ENCODE measurements around the gene CLASP1. TPM values are rescaled to one million over a fixed set of nuclear protein-coding genes. Genes with fewer than 3 reads are reported as not detected.
A peak's percentile ranks its signal among the peaks of the same experiment; 100 is the strongest.

CLASP1 gene
- total and polyA plus RNA-seq, 2 donors: 25.4 to 109 TPM

DNA sequence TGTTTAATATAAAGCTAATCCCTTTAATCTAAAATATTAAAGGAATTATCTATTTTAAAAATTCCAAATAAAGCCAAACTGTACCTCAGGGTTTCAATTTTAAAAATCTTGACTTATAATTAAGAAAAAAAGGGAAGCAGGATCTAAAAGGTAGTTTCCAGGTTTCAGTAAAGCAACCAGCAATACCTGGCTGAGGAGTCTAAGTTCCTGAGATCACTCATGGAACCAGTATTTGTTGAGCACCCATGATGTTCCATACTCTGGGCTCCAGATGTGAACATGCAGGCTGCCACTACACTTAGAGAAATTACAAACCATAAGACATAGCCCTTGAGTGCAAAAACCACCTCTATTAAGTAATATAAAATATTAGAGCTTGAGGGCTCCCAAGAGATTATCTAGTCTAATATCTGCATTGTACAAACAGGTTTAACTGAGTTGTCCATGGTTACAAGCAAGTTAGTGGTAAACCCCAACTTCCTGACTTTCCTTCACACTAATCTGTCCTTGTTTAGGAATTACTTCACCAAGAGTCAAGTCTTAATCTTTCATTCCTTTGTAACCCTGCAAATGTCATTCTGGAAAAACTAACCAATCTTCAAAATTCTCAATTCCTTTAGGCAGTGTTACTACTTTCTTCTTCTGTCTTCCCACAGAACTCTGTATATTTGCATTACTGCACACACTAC, 49.2 kb downstream of the CLASP1 start:
- no peak for DNase-seq (ENCODE audit: extremely low spot score)
- Histone ChIP-seq H3K27ac (ENCODE audit: low read depth) (no peak overlapping the region), H3K4me3 (ENCODE audit: low read depth, low read length) (no peak overlapping the region), H3K4me1 (ENCODE audit: insufficient read depth) (peaks cover 1% of the 10 kb centered on the region), H3K36me3 (ENCODE audit: insufficient read depth) (no peaks in the 10 kb centered on the region)

- WGBS: 92% methylated on average over 2 of the region's 2 CpGs
- DNase-seq (ENCODE audit: extremely low spot score): no peak
- Histone ChIP-seq H3K4me3 (ENCODE audit: low read depth, low read length) (no peak overlapping the region), H3K36me3 (ENCODE audit: insufficient read depth) (no peaks in the 10 kb centered on the region), H3K27ac (ENCODE audit: low read depth) (no peak overlapping the region), H3K4me1 (ENCODE audit: insufficient read depth) (no peaks in the 10 kb centered on the region)
Observed at GRCh38 chr2:121598087-121598486, 51.2 kb downstream of the CLASP1 start.

- H3K27ac ChIP-seq (ENCODE audit: low read depth): no peak overlapping the region
- H3K36me3 ChIP-seq (ENCODE audit: insufficient read depth): no peaks in the 10 kb centered on the region
- DNase-seq (ENCODE audit: extremely low spot score): peak; percentile 2
- no peaks in the 10 kb centered on the region for H3K4me1 ChIP-seq (ENCODE audit: insufficient read depth)
- WGBS: 46% methylated on average over 11 of the region's 11 CpGs
- H3K4me3 ChIP-seq (ENCODE audit: low read depth, low read length): no peak overlapping the region
Observed at GRCh38 chr2:121596221-121597080, 52.8 kb downstream of the CLASP1 start.

GRCh38 chr2:121595012-121595891, 54.0 kb downstream of the CLASP1 start:
- Histone ChIP-seq H3K27ac (ENCODE audit: low read depth) (no peak overlapping the region), H3K4me3 (ENCODE audit: low read depth, low read length) (no peak overlapping the region), H3K4me1 (ENCODE audit: insufficient read depth) (no peaks in the 10 kb centered on the region), H3K36me3 (ENCODE audit: insufficient read depth) (no peaks in the 10 kb centered on the region)
- no peak for DNase-seq (ENCODE audit: extremely low spot score)
- WGBS: 81% methylated on average over 6 of the region's 6 CpGs

DNA sequence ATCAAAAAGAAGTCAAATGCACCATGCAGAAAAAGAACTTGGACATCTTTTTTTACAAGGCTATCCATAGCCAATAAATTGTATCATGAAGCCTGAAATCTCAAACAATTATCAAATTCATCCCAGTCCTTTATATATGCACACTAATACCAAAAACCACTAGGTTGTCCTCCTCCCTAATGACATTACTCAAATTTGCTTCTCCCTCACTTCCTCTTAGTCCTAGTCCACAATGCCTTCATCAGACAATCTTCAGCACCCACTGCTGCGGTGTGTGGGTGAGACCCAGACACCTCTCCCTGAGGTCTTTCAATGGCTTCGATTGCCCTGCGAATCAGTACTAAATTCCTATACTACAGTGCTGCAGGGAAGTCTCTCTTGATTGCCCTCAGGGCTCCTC, 58.1 kb downstream of the CLASP1 start:
- 96% methylated on average over 3 of the region's 3 CpGs for whole genome bisulfite sequencing
- Histone ChIP-seq H3K36me3 (ENCODE audit: insufficient read depth) (peaks cover 2% of the 10 kb centered on the region), H3K4me3 (ENCODE audit: low read depth, low read length) (no peak overlapping the region), H3K27ac (ENCODE audit: low read depth) (no peak overlapping the region), H3K4me1 (ENCODE audit: insufficient read depth) (no peaks in the 10 kb centered on the region)
- no peak for DNase-seq (ENCODE audit: extremely low spot score)

GRCh38 chr2:121588357-121588756, 60.9 kb downstream of the CLASP1 start:
- no peak overlapping the region for H3K4me3 ChIP-seq (ENCODE audit: low read depth, low read length)
- H3K27ac ChIP-seq (ENCODE audit: low read depth): no peak overlapping the region
- no peak for DNase-seq (ENCODE audit: extremely low spot score)
- no peaks in the 10 kb centered on the region for H3K4me1 ChIP-seq (ENCODE audit: insufficient read depth)
- peaks cover 2% of the 10 kb centered on the region for H3K36me3 ChIP-seq (ENCODE audit: insufficient read depth)
- WGBS: 91% methylated on average over 1 of the region's 1 CpG

- H3K4me1 ChIP-seq (ENCODE audit: insufficient read depth): no peaks in the 10 kb centered on the region
- H3K27ac ChIP-seq (ENCODE audit: low read depth): no peak overlapping the region
- H3K36me3 ChIP-seq (ENCODE audit: insufficient read depth): peaks cover 2% of the 10 kb centered on the region
- WGBS: 96% methylated on average over 4 of the region's 4 CpGs
- no peak overlapping the region for H3K4me3 ChIP-seq (ENCODE audit: low read depth, low read length)
- DNase-seq (ENCODE audit: extremely low spot score): no peak
Observed at GRCh38 chr2:121587131-121587530, 62.1 kb downstream of the CLASP1 start.

DNA sequence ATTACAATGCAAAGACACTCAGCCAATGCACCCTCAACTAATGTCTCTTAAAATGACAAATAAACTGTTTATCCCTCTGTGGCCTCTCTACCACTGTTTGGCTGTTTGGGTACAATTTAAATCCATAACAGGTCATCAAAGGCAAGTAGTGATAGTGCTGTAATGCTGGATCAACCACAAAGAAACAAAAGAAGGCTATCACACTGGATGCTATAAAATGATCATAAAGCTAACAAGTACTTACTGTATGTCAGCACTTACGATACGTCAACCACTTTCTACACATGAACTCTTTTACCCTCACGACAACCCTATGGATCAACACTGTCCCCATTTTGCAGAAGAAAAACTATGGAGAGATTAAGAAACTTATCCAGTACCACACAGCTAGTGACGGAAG, 64.5 kb downstream of the CLASP1 start:
- WGBS: 95% methylated on average over 4 of the region's 4 CpGs
- Histone ChIP-seq H3K27ac (ENCODE audit: low read depth) (no peak overlapping the region), H3K4me3 (ENCODE audit: low read depth, low read length) (no peak overlapping the region), H3K36me3 (ENCODE audit: insufficient read depth) (peaks cover 2% of the 10 kb centered on the region), H3K4me1 (ENCODE audit: insufficient read depth) (no peaks in the 10 kb centered on the region)
- no peak for DNase-seq (ENCODE audit: extremely low spot score)

DNA sequence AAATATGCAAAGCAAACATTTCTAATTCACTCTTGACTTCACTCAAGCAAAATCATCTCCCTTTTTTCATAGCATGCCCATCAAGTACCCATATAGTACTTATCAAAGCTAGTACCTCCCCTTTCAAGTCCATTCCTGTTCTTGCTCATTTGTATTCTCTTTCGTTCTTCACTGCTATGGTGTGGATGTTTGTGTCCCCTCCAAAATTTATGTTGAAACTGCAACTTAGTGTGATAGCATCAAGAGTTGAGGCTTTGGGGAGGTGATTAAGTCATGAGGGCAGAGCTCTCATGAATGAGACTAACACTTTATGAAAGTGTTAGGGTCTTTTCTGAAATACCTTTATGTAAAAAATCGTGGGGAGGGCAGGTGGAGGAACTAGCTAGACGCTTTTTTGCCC, 65.7 kb downstream of the CLASP1 start:
- H3K27ac ChIP-seq (ENCODE audit: low read depth): no peak overlapping the region
- DNase-seq (ENCODE audit: extremely low spot score): no peak
- H3K4me1 ChIP-seq (ENCODE audit: insufficient read depth): no peaks in the 10 kb centered on the region
- no peaks in the 10 kb centered on the region for H3K36me3 ChIP-seq (ENCODE audit: insufficient read depth)
- H3K4me3 ChIP-seq (ENCODE audit: low read depth, low read length): no peak overlapping the region
- WGBS: 92% methylated on average over 3 of the region's 3 CpGs

DNA sequence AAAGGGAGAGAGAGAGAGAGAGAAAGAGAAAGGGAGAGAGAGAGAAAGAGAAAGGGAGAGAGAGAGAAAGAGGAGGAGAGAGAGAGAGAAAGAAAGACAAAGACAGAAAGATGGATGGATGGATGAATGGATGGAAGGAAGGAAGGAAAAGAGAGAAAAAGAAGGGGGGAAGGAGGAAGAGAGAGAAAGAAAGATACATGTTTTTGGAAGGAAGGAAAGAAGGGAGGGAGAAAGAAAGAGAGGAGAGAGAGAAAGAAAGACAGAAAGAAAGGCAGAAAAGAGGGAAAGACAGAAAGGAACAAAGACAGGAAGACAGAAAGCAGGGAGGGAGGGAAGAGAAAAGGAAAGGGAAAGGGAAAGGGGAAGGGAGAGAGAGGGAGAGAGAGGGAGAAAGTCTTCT, 67.0 kb downstream of the CLASP1 start:
- DNase-seq (ENCODE audit: extremely low spot score): no peak
- no peaks in the 10 kb centered on the region for H3K36me3 ChIP-seq (ENCODE audit: insufficient read depth)
- no peak overlapping the region for H3K4me3 ChIP-seq (ENCODE audit: low read depth, low read length)
- H3K27ac ChIP-seq (ENCODE audit: low read depth): no peak overlapping the region
- no peaks in the 10 kb centered on the region for H3K4me1 ChIP-seq (ENCODE audit: insufficient read depth)

DNA sequence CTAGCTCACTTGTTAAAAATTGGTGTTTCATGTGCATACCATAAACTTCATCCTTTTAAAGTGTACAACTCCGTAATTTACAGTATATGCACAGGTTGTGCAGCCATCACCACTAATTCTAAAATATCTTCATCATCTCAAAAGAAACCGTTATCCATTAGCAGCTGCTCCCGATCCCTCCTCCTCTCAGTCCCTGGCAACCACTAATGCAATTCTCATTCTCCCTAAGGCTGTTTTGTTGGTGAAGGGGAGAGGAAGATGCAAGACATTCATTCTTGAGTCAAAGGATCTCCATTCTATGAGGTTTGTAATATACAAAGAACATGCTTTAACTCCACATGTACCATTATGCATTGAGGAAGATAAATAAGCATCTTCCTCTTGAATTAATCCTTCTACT, 70.0 kb downstream of the CLASP1 start:
- DNase-seq (ENCODE audit: extremely low spot score): no peak
- H3K36me3 ChIP-seq (ENCODE audit: insufficient read depth): no peaks in the 10 kb centered on the region
- H3K27ac ChIP-seq (ENCODE audit: low read depth): no peak overlapping the region
- H3K4me1 ChIP-seq (ENCODE audit: insufficient read depth): no peaks in the 10 kb centered on the region
- 85% methylated on average over 3 of the region's 3 CpGs for WGBS
- H3K4me3 ChIP-seq (ENCODE audit: low read depth, low read length): no peak overlapping the region

- Histone ChIP-seq H3K4me3 (ENCODE audit: low read depth, low read length) (no peak overlapping the region), H3K4me1 (ENCODE audit: insufficient read depth) (no peaks in the 10 kb centered on the region), H3K36me3 (ENCODE audit: insufficient read depth) (no peaks in the 10 kb centered on the region), H3K27ac (ENCODE audit: low read depth) (no peak overlapping the region)
- 91% methylated on average over 1 of the region's 1 CpG for WGBS
- DNase-seq (ENCODE audit: extremely low spot score): no peak
Observed at GRCh38 chr2:121577381-121577780, 71.9 kb downstream of the CLASP1 start.

DNA sequence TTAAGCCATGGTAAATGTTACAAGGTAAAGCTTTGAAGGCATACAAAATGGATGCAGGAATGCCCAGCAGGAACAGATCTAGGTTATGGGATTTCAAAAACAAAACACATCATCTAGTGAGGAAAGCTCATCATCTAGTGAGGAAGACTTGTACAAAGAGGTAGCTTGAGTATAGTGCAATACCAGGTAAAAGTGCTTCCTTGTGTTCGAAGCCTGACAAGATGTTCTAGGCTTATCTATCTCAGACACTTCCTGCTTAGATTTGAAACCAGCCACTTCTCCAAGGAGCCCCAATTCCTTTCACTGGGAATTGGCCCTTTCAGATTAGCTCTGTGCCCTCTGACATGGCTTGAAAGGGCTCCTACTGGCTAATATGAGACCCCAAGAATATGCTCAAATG, 73.0 kb downstream of the CLASP1 start:
- Histone ChIP-seq H3K4me1 (ENCODE audit: insufficient read depth) (no peaks in the 10 kb centered on the region), H3K4me3 (ENCODE audit: low read depth, low read length) (no peak overlapping the region), H3K27ac (ENCODE audit: low read depth) (no peak overlapping the region), H3K36me3 (ENCODE audit: insufficient read depth) (no peaks in the 10 kb centered on the region)
- 89% methylated on average over 1 of the region's 1 CpG for WGBS
- DNase-seq (ENCODE audit: extremely low spot score): no peak
